HepG2 (cell line): ENCODE measurements around the gene MESD. TPM values are rescaled to one million over a fixed set of nuclear protein-coding genes. Genes with fewer than 3 reads are reported as not detected.

Source experiments
- BORCS8-MEF2B ChIP-seq: sonication (generic); formaldehyde crosslinking; IDR thresholded peaks from 2 replicates; pipeline ENCODE4 v1.8.0; 2022; ENCODE audit warnings: mild to moderate bottlenecking, missing genetic modification reagents
- ERF ChIP-seq: IDR thresholded peaks from 2 replicates; pipeline ENCODE4 v1.6.1; 2018; ENCODE audit warnings: missing biosample characterization, missing genetic modification reagents
- ESRRA ChIP-seq: sonication (generic); formaldehyde crosslinking; IDR thresholded peaks from 2 replicates; pipeline ENCODE4 v1.5.1; 2020; ENCODE audit warnings: mild to moderate bottlenecking, low read depth, missing genetic modification reagents
- GATAD1 ChIP-seq: IDR thresholded peaks from 2 replicates; pipeline ENCODE4 v1.6.1; 2016; ENCODE audit warnings: missing genetic modification reagents, missing compliant biosample characterization
- KDM3A ChIP-seq: IDR thresholded peaks from 2 replicates; pipeline ENCODE4 v1.6.1; 2018; ENCODE audit warnings: low read depth, missing compliant biosample characterization
- MATR3 ChIP-seq: sonication (generic); formaldehyde crosslinking; IDR thresholded peaks from 2 replicates; pipeline ENCODE4 v1.4.0; 2020; ENCODE audit warnings: missing genetic modification reagents
- MTA1 ChIP-seq: sonication (generic); formaldehyde crosslinking; IDR thresholded peaks from 2 replicates; pipeline ENCODE4 v1.4.0; 2020; ENCODE audit warnings: missing genetic modification reagents, mild to moderate bottlenecking, borderline replicate concordance
- NR2F6 ChIP-seq, 2 experiments: IDR thresholded peaks; 2 replicates each; pipeline ENCODE4 v1.6.1; 2016; ENCODE audit warnings: antibody characterized with exemption in 1 of 2, mild to moderate bottlenecking in 1 of 2
- RAD21 ChIP-seq: fragments of 450-650 bp; formaldehyde crosslinking; IDR thresholded peaks from 2 replicates; pipeline ENCODE4 v1.5.0; 2020; ENCODE audit warnings: mild to moderate bottlenecking
- TGIF2 ChIP-seq: IDR thresholded peaks from 2 replicates; pipeline ENCODE4 v1.6.1; 2016; ENCODE audit warnings: control low read depth, missing compliant biosample characterization
- TOE1 ChIP-seq: sonication (generic); formaldehyde crosslinking; IDR thresholded peaks from 2 replicates; pipeline ENCODE4 v1.4.0; 2020; ENCODE audit warnings: mild to moderate bottlenecking, missing genetic modification reagents
- ZKSCAN1 ChIP-seq: fragments of 150-350 bp; IDR thresholded peaks from 2 replicates; pipeline ENCODE4 v1.6.1; 2014; ENCODE audit warnings: low read length
- ZNF317 ChIP-seq: sonication (generic); formaldehyde crosslinking; IDR thresholded peaks from 2 replicates; pipeline ENCODE4 v1.5.0; 2020; ENCODE audit warnings: mild to moderate bottlenecking, missing genetic modification reagents
- ZSCAN9 ChIP-seq: IDR thresholded peaks from 2 replicates; pipeline ENCODE4 v1.6.1; 2016; ENCODE audit warnings: borderline replicate concordance
- polyA plus RNA-seq, 8 experiments: library from polyadenylated mRNA; depleted of rRNA in 3 of 8; stranded (reverse) in 7 of 8; unstranded in 1 of 8; fragments of >200 nt; fragmentation: Illumina TruSeq in 4 of 8; extraction: Trizol in 4 of 8; gene quantifications; 2 replicates each; pipeline versions ENCODE4 v1.2.1 to v1.2.3, GENCODE V29; 2011 to 2016; ENCODE audit warnings: low read depth in 4 of 8, missing spikeins in 1 of 8, mixed read lengths in 1 of 8; ENCODE audit not compliant: insufficient read depth in 1 of 8
- total RNA-seq, 5 experiments: library from RNA; depleted of rRNA; stranded (reverse); fragments of >200 nt; fragmentation: Illumina TruSeq; extraction: Trizol; gene quantifications; 2 replicates each; pipeline ENCODE4 v1.2.3, GENCODE V29; 2016; ENCODE audit warnings: low read depth in 1 of 5
- TF ChIP-seq, protein P1 (sequence below): sonication (generic); formaldehyde crosslinking; IDR thresholded peaks from 2 replicates; pipeline ENCODE4 v1.5.0; 2020; ENCODE audit warnings: mild to moderate bottlenecking, missing genetic modification reagents, borderline replicate concordance
- TF ChIP-seq, protein P2 (sequence below): conservative IDR thresholded peaks from 2 replicates; pipeline ENCODE4 v1.6.1; 2018; ENCODE audit warnings: missing genetic modification reagents
- TF ChIP-seq, protein P3 (sequence below): sonication (generic); formaldehyde crosslinking; IDR thresholded peaks from 2 replicates; pipeline ENCODE4 v1.4.0; 2020; ENCODE audit warnings: mild to moderate bottlenecking, missing genetic modification reagents
- TF ChIP-seq, protein P4 (sequence below): sonication (generic); formaldehyde crosslinking; IDR thresholded peaks from 2 replicates; pipeline ENCODE4 v1.4.0; 2020; ENCODE audit warnings: missing genetic modification reagents, borderline replicate concordance
- TF ChIP-seq, protein P5 (sequence below): sonication (generic); formaldehyde crosslinking; conservative IDR thresholded peaks from 2 replicates; pipeline ENCODE4 v1.4.0; 2020; ENCODE audit warnings: missing genetic modification reagents

The MESD gene
- total and polyA plus RNA-seq, 2 of the 13 experiments (the other 11 are each of a cell fraction or from before 2014, with no cell fraction given): 18.0 to 46.2 TPM

DNA sequence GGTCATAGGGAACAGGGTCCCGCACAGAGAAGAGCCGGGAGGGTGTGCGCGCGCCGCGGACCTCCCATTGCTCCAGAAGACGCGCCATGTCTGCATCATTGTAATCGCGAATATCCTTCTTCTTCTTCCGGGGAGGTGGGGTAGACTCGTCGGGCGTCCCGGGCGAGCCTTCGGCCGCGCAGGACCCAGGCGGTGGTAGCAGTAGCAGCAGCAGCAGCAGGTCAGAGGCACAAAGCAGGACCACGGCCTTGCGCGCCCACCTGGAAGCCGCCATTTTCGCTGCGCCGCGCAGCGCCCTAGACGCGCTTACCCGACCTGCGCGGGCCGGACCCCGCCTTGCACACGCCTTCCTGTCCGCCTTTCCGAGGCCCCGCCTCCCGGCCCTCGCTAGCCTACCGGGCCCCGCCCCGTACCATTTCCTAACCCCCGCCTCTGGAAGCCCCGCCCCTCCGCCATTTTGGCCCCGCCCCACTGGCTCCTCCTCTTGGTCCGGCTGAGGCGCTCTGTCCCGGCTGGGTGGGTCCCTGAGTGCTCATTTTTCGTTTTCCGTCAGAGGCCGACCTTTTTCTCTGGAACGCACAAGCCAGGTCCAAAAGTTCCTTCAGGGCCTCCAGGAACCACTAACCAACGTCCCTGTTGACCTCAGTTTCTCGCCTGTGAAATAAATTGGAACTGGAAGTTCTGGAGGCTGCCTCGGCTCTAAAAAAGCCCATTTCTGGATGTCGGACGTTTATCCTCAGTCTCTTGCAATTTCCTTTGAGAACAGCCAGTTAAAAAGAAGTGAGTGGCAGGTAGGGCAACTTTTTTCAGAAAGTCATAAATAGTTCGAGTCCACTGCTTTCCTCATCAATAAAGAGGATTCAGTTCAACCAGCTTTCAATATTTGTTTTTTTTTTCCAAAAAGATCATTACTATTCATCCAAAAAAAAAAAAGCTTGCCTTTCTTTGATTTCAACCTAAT, at the start of gene MESD (continued):
- TF ChIP-seq, protein P1, sequence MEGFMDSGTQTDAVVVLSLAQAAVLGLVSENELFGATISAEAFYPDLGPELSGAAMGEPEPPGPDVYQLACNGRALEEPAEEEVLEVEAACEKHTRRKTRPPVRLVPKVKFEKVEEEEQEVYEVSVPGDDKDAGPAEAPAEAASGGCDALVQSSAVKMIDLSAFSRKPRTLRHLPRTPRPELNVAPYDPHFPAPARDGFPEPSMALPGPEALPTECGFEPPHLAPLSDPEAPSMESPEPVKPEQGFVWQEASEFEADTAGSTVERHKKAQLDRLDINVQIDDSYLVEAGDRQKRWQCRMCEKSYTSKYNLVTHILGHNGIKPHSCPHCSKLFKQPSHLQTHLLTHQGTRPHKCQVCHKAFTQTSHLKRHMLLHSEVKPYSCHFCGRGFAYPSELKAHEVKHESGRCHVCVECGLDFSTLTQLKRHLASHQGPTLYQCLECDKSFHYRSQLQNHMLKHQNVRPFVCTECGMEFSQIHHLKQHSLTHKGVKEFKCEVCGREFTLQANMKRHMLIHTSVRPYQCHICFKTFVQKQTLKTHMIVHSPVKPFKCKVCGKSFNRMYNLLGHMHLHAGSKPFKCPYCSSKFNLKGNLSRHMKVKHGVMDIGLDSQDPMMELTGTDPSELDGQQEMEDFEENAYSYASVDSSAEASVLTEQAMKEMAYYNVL: no peak
- TF ChIP-seq TOE1 (CRISPR knock-in tag) (no peak; the same call in 1 of the 2 replicates), ZKSCAN1 (no peak), RAD21 (CRISPR knock-in tag) (peak; percentile 19; the same call in 1 of the 2 replicates), TGIF2 (CRISPR knock-in tag) (0 out of 2 replicates have a peak, but pooled peaks have one; percentile 45), MTA1 (CRISPR knock-in tag) (peak; percentile 54; the same call in 1 of the 2 replicates), KDM3A (CRISPR knock-in tag) (peak; percentile 57; the same call in 1 of the 2 replicates), BORCS8-MEF2B (CRISPR knock-in tag) (peak; percentile 60; the same call in 1 of the 2 replicates), ERF (CRISPR knock-in tag) (peak; percentile 58; the same call in 1 of the 2 replicates), ZNF317 (CRISPR knock-in tag) (peak; percentile 74), GATAD1 (CRISPR knock-in tag) (peak; percentile 84), NR2F6 (IDR thresholded peaks at IDR 0.05) (no peak), NR2F6 (CRISPR knock-in tag; IDR thresholded peaks at IDR 0.05) (peak; percentile 30; the same call in 1 of the 2 replicates), ESRRA (CRISPR knock-in tag) (peak; percentile 62; the same call in 1 of the 2 replicates), MATR3 (no peak), ZSCAN9 (CRISPR knock-in tag) (no peak)
- TF ChIP-seq, protein P2, sequence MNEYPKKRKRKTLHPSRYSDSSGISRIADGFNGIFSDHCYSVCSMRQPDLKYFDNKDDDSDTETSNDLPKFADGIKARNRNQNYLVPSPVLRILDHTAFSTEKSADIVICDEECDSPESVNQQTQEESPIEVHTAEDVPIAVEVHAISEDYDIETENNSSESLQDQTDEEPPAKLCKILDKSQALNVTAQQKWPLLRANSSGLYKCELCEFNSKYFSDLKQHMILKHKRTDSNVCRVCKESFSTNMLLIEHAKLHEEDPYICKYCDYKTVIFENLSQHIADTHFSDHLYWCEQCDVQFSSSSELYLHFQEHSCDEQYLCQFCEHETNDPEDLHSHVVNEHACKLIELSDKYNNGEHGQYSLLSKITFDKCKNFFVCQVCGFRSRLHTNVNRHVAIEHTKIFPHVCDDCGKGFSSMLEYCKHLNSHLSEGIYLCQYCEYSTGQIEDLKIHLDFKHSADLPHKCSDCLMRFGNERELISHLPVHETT (CRISPR knock-in tag): no peak
- TF ChIP-seq, protein P3, sequence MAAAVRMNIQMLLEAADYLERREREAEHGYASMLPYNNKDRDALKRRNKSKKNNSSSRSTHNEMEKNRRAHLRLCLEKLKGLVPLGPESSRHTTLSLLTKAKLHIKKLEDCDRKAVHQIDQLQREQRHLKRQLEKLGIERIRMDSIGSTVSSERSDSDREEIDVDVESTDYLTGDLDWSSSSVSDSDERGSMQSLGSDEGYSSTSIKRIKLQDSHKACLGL: peak; percentile 78
- TF ChIP-seq, protein P4, sequence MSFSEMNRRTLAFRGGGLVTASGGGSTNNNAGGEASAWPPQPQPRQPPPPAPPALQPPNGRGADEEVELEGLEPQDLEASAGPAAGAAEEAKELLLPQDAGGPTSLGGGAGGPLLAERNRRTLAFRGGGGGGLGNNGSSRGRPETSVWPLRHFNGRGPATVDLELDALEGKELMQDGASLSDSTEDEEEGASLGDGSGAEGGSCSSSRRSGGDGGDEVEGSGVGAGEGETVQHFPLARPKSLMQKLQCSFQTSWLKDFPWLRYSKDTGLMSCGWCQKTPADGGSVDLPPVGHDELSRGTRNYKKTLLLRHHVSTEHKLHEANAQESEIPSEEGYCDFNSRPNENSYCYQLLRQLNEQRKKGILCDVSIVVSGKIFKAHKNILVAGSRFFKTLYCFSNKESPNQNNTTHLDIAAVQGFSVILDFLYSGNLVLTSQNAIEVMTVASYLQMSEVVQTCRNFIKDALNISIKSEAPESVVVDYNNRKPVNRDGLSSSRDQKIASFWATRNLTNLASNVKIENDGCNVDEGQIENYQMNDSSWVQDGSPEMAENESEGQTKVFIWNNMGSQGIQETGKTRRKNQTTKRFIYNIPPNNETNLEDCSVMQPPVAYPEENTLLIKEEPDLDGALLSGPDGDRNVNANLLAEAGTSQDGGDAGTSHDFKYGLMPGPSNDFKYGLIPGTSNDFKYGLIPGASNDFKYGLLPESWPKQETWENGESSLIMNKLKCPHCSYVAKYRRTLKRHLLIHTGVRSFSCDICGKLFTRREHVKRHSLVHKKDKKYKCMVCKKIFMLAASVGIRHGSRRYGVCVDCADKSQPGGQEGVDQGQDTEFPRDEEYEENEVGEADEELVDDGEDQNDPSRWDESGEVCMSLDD (CRISPR knock-in tag): no peak
- TF ChIP-seq, protein P5, sequence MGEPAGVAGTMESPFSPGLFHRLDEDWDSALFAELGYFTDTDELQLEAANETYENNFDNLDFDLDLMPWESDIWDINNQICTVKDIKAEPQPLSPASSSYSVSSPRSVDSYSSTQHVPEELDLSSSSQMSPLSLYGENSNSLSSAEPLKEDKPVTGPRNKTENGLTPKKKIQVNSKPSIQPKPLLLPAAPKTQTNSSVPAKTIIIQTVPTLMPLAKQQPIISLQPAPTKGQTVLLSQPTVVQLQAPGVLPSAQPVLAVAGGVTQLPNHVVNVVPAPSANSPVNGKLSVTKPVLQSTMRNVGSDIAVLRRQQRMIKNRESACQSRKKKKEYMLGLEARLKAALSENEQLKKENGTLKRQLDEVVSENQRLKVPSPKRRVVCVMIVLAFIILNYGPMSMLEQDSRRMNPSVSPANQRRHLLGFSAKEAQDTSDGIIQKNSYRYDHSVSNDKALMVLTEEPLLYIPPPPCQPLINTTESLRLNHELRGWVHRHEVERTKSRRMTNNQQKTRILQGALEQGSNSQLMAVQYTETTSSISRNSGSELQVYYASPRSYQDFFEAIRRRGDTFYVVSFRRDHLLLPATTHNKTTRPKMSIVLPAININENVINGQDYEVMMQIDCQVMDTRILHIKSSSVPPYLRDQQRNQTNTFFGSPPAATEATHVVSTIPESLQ (CRISPR knock-in tag): 0 out of 2 replicates have a peak, but pooled peaks have one; percentile 64
